ENCODE data around the gene EXTL1. TPM values are rescaled to one million over a fixed set of nuclear protein-coding genes. Genes with fewer than 3 reads are reported as not detected.

EXTL1 gene
- total and polyA plus RNA-seq, 3 donors from 2014 or later: 1.3 to 2.8 (median 1.3) TPM

DNA sequence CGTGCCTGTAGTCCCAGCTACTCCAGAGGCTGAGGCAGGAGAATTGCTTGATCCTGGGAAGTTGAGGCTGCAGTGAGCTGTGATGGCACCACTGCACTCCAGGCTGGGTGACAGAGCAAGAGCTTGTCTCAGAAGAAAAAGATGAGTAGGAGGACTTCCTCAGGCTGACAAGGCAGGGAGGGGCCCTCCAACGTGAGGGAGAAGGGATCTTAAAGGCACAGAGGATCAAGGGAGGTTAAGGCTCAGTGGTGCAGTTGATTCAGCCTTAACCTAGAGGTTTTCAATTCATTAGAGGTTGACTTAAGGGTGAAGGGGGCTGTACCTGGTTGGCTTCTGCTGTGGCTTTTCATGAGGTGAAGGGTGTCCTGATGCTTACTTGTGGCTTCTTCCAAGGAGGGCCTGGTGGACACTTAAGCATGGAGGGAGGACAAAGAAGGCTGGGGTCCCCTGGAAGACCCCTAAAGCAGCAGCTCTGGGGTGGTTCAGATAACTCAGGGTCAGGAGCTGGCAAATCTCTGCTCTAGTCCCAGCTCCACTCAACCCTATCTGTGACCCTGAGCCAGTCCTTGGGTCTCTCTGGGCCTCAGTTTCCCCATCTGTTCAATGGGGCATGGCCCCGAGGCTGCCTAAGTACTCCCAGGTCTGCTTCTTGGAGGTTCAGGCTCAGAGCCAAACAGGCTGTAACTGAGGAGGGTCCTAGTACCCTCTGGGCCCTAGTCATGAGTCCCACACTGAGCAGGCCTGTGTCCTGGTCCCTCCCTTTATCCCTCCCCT, 6.3 kb downstream of the EXTL1 start:
- Histone ChIP-seq H3K36me3 (ENCODE audit: low read depth, missing control alignments) (no peaks in the 10 kb centered on the region), H3K27me3 (no peaks in the 10 kb centered on the region), H3K27ac (no peak overlapping the region), H3K4me3 (no peak overlapping the region), H3K4me1 (no peaks in the 10 kb centered on the region), H3K9me3 (no peaks in the 10 kb centered on the region)
- intact Hi-C loops (cut with DNase I; ENCODE audit: low total_unique reads): no loop called here
- no peak for TF ChIP-seq POLR2A (IDR thresholded peaks at IDR 0.05)
- TF ChIP-seq, protein P1, sequence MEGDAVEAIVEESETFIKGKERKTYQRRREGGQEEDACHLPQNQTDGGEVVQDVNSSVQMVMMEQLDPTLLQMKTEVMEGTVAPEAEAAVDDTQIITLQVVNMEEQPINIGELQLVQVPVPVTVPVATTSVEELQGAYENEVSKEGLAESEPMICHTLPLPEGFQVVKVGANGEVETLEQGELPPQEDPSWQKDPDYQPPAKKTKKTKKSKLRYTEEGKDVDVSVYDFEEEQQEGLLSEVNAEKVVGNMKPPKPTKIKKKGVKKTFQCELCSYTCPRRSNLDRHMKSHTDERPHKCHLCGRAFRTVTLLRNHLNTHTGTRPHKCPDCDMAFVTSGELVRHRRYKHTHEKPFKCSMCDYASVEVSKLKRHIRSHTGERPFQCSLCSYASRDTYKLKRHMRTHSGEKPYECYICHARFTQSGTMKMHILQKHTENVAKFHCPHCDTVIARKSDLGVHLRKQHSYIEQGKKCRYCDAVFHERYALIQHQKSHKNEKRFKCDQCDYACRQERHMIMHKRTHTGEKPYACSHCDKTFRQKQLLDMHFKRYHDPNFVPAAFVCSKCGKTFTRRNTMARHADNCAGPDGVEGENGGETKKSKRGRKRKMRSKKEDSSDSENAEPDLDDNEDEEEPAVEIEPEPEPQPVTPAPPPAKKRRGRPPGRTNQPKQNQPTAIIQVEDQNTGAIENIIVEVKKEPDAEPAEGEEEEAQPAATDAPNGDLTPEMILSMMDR (IDR thresholded peaks at IDR 0.05): no peak
- 45 to 46% methylated on average over 3 of the region's 3 CpGs for WGBS, 2 donors
- DNase-seq: no peak

DNA sequence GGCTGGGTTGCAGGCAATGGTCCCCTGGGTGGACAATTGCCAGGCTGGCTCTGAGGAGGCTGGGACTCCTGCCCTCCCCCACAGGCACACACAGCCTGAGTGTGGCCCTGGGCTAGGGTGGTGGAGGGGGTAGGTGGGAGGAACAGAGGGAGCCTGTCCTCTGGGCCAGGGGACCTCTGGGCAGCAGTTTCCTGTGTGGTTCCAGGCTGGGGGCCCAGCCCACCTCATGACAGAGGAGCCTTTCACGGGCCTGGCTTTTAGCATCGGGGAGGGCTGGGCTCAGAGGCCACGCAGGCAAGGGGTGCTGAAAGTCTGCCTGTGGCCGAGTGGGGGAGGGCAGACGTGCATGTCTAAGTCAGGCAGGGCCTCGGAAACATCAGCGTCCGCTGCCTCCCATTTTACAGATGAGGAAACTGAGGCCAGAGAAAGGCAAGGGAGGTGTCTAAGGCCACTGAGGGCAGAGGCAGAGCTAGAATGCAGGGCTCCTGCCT, 7.0 kb downstream of the EXTL1 start:
- 72 to 85% methylated on average over 8 of the region's 8 CpGs for WGBS, 2 donors
- no peak for DNase-seq
- Histone ChIP-seq H3K9me3 (no peaks in the 10 kb centered on the region), H3K27ac (no peak overlapping the region), H3K27me3 (no peaks in the 10 kb centered on the region), H3K4me3 (no peak overlapping the region), H3K36me3 (ENCODE audit: low read depth, missing control alignments) (no peaks in the 10 kb centered on the region), H3K4me1 (no peaks in the 10 kb centered on the region)
- no peak for TF ChIP-seq POLR2A (IDR thresholded peaks at IDR 0.05)
- TF ChIP-seq, protein P1 (IDR thresholded peaks at IDR 0.05): no peak
- intact Hi-C loops (cut with DNase I; ENCODE audit: low total_unique reads): no loop called here

DNA sequence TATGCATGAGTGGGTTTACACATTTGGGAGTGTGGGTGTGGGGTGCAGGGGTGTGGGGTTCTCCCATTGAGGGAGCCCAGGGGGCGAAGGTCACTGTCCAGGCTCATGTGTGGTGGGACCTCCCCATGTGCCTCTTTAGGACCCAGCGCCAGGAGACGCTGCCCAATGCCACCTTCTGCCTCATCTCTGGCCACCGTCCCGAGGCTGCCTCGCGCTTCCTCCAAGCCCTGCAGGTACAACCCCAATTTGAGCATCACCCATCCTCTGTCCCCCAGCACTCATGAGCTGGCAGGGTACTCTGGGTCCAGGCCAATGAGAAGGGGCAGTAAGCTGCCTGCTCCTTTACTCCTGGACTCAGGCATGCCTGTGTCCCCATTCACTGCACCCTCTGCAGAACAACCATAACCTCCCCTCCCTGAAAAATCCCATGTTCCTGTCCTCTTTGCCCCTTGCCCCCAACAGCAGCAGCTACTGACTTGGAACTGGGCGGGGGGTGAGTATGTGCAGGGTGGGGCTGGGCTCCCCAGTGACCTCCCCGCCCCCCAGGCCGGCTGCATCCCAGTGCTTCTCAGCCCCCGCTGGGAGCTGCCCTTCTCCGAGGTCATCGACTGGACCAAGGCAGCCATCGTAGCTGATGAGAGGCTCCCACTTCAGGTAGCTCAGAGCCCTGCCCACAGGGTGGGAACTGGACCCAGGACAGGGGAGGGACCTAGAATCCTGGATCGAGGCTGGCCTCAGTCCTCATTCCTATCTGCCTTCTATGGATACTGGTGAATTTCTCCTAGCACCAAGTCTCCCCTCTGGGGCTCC, 7.7 kb downstream of the EXTL1 start:
- TF ChIP-seq, protein P1 (IDR thresholded peaks at IDR 0.05): no peak
- TF ChIP-seq POLR2A (IDR thresholded peaks at IDR 0.05): no peak
- WGBS, 2 donors: 75 to 92% methylated on average over 12 to 15 of the region's 15 CpGs

DNA sequence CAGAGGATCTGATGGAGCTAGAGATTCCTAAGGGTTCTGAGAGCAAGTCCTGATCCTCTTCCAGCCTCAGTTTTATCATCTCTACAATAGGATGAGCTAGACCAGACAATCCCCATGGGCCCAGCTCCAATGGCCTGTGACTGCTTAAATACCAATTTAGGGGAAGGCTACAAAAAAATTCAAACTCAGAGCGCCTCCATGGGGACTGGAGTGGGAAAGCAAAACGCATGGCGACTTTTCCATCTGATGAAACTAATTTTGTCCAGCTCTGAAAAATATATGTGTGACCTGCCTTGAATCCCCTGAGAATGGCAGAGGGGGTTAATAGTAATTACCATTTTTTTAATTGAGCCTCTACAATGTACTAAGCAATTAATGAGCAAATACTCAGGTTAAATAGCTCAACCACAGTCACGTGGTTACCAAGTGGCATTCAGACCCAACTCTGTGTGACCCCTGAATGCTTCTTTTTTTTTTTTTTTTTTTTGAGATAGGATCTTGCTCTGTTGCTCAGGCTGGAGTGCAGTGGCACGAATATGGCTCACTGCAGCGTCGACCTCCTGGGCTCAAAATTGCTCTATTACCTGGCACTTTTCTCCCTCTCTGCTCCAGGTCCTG, 8.4 kb downstream of the EXTL1 start:
- H3K4me3 ChIP-seq: no peak overlapping the region
- TF ChIP-seq POLR2A (IDR thresholded peaks at IDR 0.05): no peak
- H3K27me3 ChIP-seq: no peaks in the 10 kb centered on the region
- H3K36me3 ChIP-seq (ENCODE audit: low read depth, missing control alignments): no peaks in the 10 kb centered on the region
- peaks cover 5% of the 10 kb centered on the region for H3K4me1 ChIP-seq
- no peak for DNase-seq
- intact Hi-C loops (cut with DNase I; ENCODE audit: low total_unique reads): loop anchor here (10.0 kb wide), 1 partner anchor 115 kb away; no protein-coding TSS in a partner anchor
- H3K9me3 ChIP-seq: no peaks in the 10 kb centered on the region
- WGBS, 2 donors: 89 to 92% methylated on average over 7 of the region's 7 CpGs
- no peak overlapping the region for H3K27ac ChIP-seq

More for the DNA sequence above, 7.7 kb downstream of the EXTL1 start:
- intact Hi-C loops (cut with DNase I; ENCODE audit: low total_unique reads): no loop called here
- Histone ChIP-seq H3K27me3 (no peaks in the 10 kb centered on the region), H3K9me3 (no peaks in the 10 kb centered on the region), H3K36me3 (ENCODE audit: low read depth, missing control alignments) (no peaks in the 10 kb centered on the region), H3K27ac (no peak overlapping the region), H3K4me3 (no peak overlapping the region), H3K4me1 (no peaks in the 10 kb centered on the region)
- no peak for DNase-seq

DNA sequence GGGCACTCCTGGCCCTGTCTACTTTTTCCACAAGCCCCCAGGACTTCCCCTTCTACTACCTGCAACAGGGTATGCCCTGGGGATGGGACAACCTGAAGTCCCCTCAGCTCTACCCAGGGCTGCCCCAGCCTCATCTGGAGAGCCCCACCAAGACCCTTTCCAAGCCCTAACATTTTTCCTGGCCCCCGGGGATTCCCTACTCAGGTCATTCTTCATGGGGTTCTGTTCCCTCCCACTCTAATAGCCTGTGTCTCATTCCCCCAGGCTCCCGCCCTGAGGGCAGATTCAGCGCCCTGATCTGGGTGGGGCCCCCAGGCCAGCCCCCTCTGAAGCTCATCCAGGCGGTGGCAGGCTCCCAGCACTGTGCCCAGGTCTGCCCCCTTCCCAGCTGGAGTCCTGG, 9.6 kb downstream of the EXTL1 start:
- Histone ChIP-seq H3K4me1 (peaks cover 9% of the 10 kb centered on the region), H3K36me3 (ENCODE audit: low read depth, missing control alignments) (no peaks in the 10 kb centered on the region), H3K27me3 (no peaks in the 10 kb centered on the region), H3K4me3 (no peak overlapping the region), H3K9me3 (no peaks in the 10 kb centered on the region), H3K27ac (no peak overlapping the region)
- intact Hi-C loops (cut with DNase I; ENCODE audit: low total_unique reads): loop anchor here (10.0 kb wide), 1 partner anchor 114 kb away; no protein-coding TSS in a partner anchor
- TF ChIP-seq POLR2A (IDR thresholded peaks at IDR 0.05): no peak
- TF ChIP-seq, protein P1 (IDR thresholded peaks at IDR 0.05): no peak
- WGBS, 2 donors: 81 to 91% methylated on average over 4 of the region's 4 CpGs
- DNase-seq: no peak
